KBM-7 (cell line): Measurements from ENCODE around the gene ABL2.
"Not testable (repeated sequence)": the region's sequence is repeated elsewhere in the genome, so short reads cannot be mapped to it uniquely, and the experiment has no call there.

ENCODE experiments used
- DNase-seq: peaks from one replicate; pipeline ENCODE4 v3.0.0-alpha.2; 2015
- in situ Hi-C: fragments of 300-500 bp; cut with MboI; formaldehyde crosslinking; loops from 2 replicates; pipeline ENCODE4 v1.14.3; 2020; ENCODE audit warnings: low sequenced_read_pairs, low pct_unique_long_range_greater_than_20kb, mixed read lengths

ABL2 gene

GRCh38 chr1:179177615-179178014 is 51.9 kb downstream of the ABL2 start:
- in situ Hi-C loops, result no loop called here
- DNase-seq, result no peak

- no peak for DNase-seq
- in situ Hi-C loops, result no loop called here
Measured at GRCh38 chr1:179177182-179177581, 52.3 kb downstream of the ABL2 start.

GRCh38 chr1:179175011-179175841 is 54.3 kb downstream of the ABL2 start:
- in situ Hi-C loops, result no loop called here
- peak; percentile 20 for DNase-seq

GRCh38 chr1:179170468-179170770 is 59.1 kb downstream of the ABL2 start:
- DNase-seq, in situ Hi-C loops: not testable (repeated sequence)

GRCh38 chr1:179169616-179170467 is 59.6 kb downstream of the ABL2 start:
- no peak for DNase-seq
- in situ Hi-C loops, result no loop called here

GRCh38 chr1:179168536-179168935 is 60.9 kb downstream of the ABL2 start:
- in situ Hi-C loops, result no loop called here

GRCh38 chr1:179167955-179168354 is 61.5 kb downstream of the ABL2 start:
- DNase-seq, result no peak
- in situ Hi-C loops, result no loop called here

More at GRCh38 chr1:179168536-179168935, 60.9 kb downstream of the ABL2 start:
- no peak for DNase-seq

- in situ Hi-C loops, result no loop called here
- DNase-seq, result no peak
Measured at GRCh38 chr1:179167418-179167777, 62.1 kb downstream of the ABL2 start.

- in situ Hi-C loops, result no loop called here
- DNase-seq, result no peak
Measured at GRCh38 chr1:179166663-179167417, 62.6 kb downstream of the ABL2 start.

- no peak for DNase-seq
- in situ Hi-C loops, result no loop called here
Measured at GRCh38 chr1:179164494-179164893, 65.0 kb downstream of the ABL2 start.

GRCh38 chr1:179156708-179157107 is 72.8 kb downstream of the ABL2 start:
- in situ Hi-C loops, result no loop called here
- no peak for DNase-seq

GRCh38 chr1:179156026-179156425 is 73.5 kb downstream of the ABL2 start:
- no peak for DNase-seq
- in situ Hi-C loops, result no loop called here

- in situ Hi-C loops, result no loop called here
Measured at GRCh38 chr1:179155615-179156014, 73.9 kb downstream of the ABL2 start.

GRCh38 chr1:179154437-179154836 is 75.0 kb downstream of the ABL2 start:
- in situ Hi-C loops, result no loop called here
- DNase-seq, result no peak

More at GRCh38 chr1:179155615-179156014, 73.9 kb downstream of the ABL2 start:
- DNase-seq, result no peak

- DNase-seq, result no peak
- in situ Hi-C loops, result no loop called here
Measured at GRCh38 chr1:179153217-179153616, 76.3 kb downstream of the ABL2 start.

- no peak for DNase-seq
- in situ Hi-C loops, result no loop called here
Measured at GRCh38 chr1:179151908-179152682, 77.4 kb downstream of the ABL2 start.

GRCh38 chr1:179146911-179147310 is 82.6 kb downstream of the ABL2 start:
- in situ Hi-C loops, result no loop called here

GRCh38 chr1:179146476-179146875 is 83.0 kb downstream of the ABL2 start:
- in situ Hi-C loops, result no loop called here
- DNase-seq, result no peak

More at GRCh38 chr1:179146911-179147310, 82.6 kb downstream of the ABL2 start:
- DNase-seq, result no peak

GRCh38 chr1:179145521-179145920 is 84.0 kb downstream of the ABL2 start:
- no peak for DNase-seq
- in situ Hi-C loops, result no loop called here
